Prostate gland (tissue), 1 donor: ENCODE results near the gene GDF11.
A peak's percentile ranks its signal among the peaks of the same experiment; 100 is the strongest.

Experiments
- POLR2A ChIP-seq: fragments of 450-650 bp; IDR thresholded peaks from one replicate; pipeline ENCODE4 v1.6.1; 2016; ENCODE audit warnings: antibody characterized with exemption, mild to moderate bottlenecking
- POLR2AphosphoS5 ChIP-seq: sonication (generic); formaldehyde crosslinking; IDR thresholded peaks from one replicate; pipeline ENCODE4 v1.6.1; 2017; ENCODE audit warnings: antibody characterized with exemption

DNA sequence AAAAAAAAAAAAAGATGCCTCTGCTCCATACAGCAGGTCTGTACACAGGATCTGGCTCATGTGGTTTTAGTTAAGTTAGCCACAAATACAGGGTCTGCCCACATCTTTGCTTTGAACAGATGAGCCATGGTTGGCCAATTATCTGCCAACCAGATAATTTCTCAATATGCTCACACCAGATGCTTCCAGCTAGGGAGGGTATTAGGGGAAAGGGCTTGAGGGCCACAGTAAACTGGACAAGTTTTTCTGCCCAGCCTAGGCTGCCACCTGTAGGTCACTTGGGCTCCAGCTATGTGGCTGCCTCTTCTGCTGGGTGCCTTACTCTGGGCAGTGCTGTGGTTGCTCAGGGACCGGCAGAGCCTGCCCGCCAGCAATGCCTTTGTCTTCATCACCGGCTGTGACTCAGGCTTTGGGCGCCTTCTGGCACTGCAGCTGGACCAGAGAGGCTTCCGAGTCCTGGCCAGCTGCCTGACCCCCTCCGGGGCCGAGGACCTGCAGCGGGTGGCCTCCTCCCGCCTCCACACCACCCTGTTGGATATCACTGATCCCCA, 22.0 kb upstream of the GDF11 start:
- TF ChIP-seq POLR2A (no peak), POLR2AphosphoS5 (peak; percentile 34)
